NCI-H524 treated with DMSO at 0.1 percent for 48 hours (cell line): ENCODE measurements around the gene NSMCE3.

Source experiments
- DNase-seq: peaks from one replicate; lab custom pipeline; 2025; lab: John Stamatoyannopoulos, UW

Gene NSMCE3

DNA sequence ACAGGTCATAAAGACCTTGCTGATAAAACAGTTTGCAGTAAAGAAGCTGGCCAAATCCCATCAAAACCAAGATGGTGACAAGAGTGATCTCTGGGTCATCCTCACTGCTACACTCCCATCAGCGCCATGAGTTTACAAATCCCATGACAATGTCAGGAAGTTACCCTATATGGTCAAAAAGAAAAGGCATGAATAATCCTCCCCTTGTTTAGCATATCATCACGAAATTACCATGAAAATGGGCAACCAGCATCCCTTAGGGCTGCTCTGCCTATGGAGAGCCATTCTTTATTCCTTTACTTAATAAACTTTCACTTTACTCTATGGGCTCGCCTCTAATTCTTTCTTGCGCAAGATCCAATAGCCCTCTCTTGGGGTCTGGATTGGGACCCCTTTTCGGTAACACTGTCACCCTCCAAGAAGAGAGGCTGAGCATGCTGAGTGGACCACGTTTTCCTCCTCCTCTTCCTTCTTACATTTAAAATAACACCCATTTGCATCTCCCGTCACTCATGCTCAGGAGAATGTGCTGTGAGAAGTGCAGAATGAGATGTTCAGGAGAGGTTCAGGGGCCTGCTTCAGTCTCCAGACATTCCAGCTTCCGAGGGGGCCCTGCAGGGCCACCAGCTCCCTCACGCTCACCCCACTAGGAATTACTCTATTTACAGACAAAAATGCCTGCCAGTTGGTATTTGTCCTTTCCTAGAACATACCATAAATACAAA is 47.3 kb downstream of the NSMCE3 start:
- no peak for DNase-seq

DNA sequence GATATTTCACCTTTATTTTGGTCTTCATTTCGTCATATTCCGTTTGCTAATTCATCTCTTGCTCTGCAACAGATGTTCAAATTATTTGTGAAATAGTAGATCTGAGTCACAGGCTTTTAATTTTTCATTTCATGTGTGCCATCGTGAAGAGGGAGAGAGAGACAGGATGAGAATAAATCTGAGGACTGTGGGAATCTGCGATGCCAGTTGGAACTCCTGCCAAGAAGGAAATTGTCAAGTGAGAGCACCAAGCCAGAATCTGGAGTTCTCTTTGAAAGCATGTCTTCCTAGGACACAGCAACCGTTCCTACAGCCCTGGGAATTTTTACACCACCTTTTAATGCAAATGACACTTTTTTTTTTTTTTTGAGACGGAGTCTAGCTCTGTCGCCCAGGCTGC is 48.8 kb downstream of the NSMCE3 start:
- no peak for DNase-seq

DNA sequence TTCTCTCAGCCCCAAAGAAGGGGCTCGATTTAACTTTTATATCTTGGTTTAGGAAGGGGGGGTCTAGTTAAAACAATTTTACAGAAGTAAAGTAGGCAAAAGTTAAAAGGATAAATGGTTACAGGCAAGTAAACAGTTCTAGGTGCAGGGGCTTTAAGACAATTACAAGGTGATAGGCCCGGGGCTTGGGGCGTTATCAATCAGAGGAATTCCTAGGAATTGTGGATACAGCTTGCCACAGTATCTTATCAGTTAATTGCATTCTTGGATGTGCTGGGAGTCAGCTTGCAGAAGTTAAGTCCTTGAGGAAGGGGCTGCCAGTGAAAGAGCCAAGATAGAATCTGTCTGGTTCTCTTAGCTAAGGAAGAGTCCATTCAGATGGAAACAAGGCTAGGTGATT is 52.7 kb downstream of the NSMCE3 start:
- no peak for DNase-seq
